Measurements from ENCODE around the gene AQP1. TPM values are rescaled to one million over a fixed set of nuclear protein-coding genes. Genes with fewer than 3 reads are reported as not detected.

Gene AQP1
- total and polyA plus RNA-seq, 2 donors (not counting 1 experiment from before 2014, with no cell fraction given) = not detected

DNA sequence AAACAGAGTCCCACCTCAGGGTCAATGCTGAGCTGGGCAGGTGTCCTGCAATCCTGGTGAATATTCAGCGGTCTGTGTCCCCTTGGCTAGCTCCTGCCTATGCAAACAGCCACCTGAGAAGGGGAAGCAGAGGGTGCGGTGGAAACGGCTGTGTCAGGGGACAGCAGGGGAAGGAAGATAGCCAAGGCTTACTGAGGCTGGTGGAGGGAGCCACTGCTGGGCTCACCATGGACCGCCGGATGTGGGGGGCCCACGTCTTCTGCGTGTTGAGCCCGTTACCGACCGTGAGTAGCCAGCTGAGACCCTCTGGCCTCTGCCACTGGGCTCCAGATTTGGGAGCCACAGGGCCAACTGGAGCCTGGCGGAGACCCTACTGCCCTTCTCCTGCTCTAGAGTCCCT lies 52.2 kb downstream of the AQP1 start, which contains the start of gene GHRHR:
Gene GHRHR, plus strand, starts transcription at position 112 of the 400 bp plus-strand sequence. Its CDS starts 116 bp downstream, at position 228.
- Histone ChIP-seq H3K9ac (ENCODE audit: low read length) (no peak within 1 kb of the TSS), H2AFZ (ENCODE audit: insufficient read depth, low read depth, low read length, poor library complexity, severe bottlenecking) (no peak within 1 kb of the TSS), H3K4me2 (replicated peaks; ENCODE audit: low read depth, low read length, poor library complexity, severe bottlenecking) (no peak within 1 kb of the TSS), H3K36me3 (replicated peaks in 1 of 2; ENCODE audit: control extremely low read depth in 1 of 2, control insufficient read depth in 1 of 2, extremely low read depth in 1 of 2, insufficient read depth in 2 of 2, low read length in 1 of 2) (no peaks in the 10 kb centered on the region), H3K27ac (ENCODE audit: low read length in 2 of 2) (no peak within 1 kb of the TSS), H3K79me2 (ENCODE audit: control insufficient read depth, insufficient read depth, low read length) (no peaks in the 10 kb centered on the region), H3K4me3 (ENCODE audit: control extremely low read depth in 1 of 5, extremely low read depth in 1 of 5, insufficient read depth in 1 of 5, low read depth in 2 of 5, low read length in 4 of 5) (no peak within 1 kb of the TSS), H3K27me3 (replicated peaks in 1 of 4; ENCODE audit: control extremely low read depth in 1 of 4, control insufficient read depth in 3 of 4, insufficient read depth in 4 of 4, low read length in 3 of 4) (no peaks in the 10 kb centered on the region), H4K20me1 (ENCODE audit: control insufficient read depth, insufficient read depth, low read length, poor library complexity, severe bottlenecking) (no peaks in the 10 kb centered on the region), H3K9me3 (ENCODE audit: control extremely low read depth in 1 of 3, control insufficient read depth in 2 of 3, insufficient read depth in 1 of 3, low read length in 2 of 3) (peaks cover 0 to under 1% (median 0%) of the 10 kb centered on the region in 3 donors), H3K4me1 (ENCODE audit: control insufficient read depth in 2 of 2, insufficient read depth in 2 of 2, low read length in 2 of 2) (peaks cover 2 to 4% of the 10 kb centered on the region in 2 donors)
- Mint-ChIP-seq H3K27me3 (peaks cover 13% of the 10 kb centered on the region), H3K4me3 (no peak within 1 kb of the TSS), H3K4me1 (peaks cover 8% of the 10 kb centered on the region), H3K27ac (no peak within 1 kb of the TSS), H3K9me3 (ENCODE audit: insufficient read depth) (no peaks in the 10 kb centered on the region)
- WGBS (ENCODE audit: insufficient coverage) = 75% methylated on average over 11 of the region's 11 CpGs
- no peak for TF ChIP-seq EZH2 (IDR thresholded peaks at IDR 0.05; ENCODE audit: borderline replicate concordance, insufficient read depth, low read depth, low read length, poor library complexity, severe bottlenecking)
- TF ChIP-seq, protein P1, sequence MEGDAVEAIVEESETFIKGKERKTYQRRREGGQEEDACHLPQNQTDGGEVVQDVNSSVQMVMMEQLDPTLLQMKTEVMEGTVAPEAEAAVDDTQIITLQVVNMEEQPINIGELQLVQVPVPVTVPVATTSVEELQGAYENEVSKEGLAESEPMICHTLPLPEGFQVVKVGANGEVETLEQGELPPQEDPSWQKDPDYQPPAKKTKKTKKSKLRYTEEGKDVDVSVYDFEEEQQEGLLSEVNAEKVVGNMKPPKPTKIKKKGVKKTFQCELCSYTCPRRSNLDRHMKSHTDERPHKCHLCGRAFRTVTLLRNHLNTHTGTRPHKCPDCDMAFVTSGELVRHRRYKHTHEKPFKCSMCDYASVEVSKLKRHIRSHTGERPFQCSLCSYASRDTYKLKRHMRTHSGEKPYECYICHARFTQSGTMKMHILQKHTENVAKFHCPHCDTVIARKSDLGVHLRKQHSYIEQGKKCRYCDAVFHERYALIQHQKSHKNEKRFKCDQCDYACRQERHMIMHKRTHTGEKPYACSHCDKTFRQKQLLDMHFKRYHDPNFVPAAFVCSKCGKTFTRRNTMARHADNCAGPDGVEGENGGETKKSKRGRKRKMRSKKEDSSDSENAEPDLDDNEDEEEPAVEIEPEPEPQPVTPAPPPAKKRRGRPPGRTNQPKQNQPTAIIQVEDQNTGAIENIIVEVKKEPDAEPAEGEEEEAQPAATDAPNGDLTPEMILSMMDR (IDR thresholded peaks at IDR 0.05) = no peak
- CTCF ChIA-PET = no interaction called here
- ATAC-seq (ENCODE audit: low read depth) (no peak), DNase-seq (no peak)
- intact Hi-C loops (cut with micrococcal nuclease) = no loop called here
- POLR2A ChIA-PET = no interaction called here

DNA sequence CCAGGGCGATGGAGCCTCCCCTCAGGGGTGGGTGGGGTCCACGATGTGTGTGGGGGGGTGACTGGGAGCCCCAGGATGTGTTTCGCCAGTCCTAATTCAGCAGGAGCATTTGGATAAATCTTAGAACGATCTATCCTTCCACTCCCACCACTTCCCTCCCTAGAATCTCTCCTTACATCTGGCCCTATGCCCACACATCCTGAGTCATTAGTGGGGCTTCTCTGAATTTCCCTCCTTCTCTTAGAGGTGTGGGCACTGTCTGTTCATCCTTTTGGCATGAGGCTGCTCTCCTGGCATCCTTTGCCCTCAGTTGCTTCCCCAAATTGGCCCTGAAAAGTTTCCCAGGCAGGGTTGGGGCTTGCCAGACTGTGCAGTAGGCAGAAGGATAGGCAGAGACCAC lies 53.7 kb downstream of the AQP1 start:
- Histone ChIP-seq H3K4me2 (replicated peaks; ENCODE audit: low read depth, low read length, poor library complexity, severe bottlenecking) (no peak overlapping the region), H3K4me3 (ENCODE audit: control extremely low read depth in 1 of 5, extremely low read depth in 1 of 5, insufficient read depth in 1 of 5, low read depth in 2 of 5, low read length in 4 of 5) (no peak overlapping the region), H3K9ac (ENCODE audit: low read length) (no peak overlapping the region), H3K27ac (ENCODE audit: low read length in 2 of 2) (no peak overlapping the region), H4K20me1 (ENCODE audit: control insufficient read depth, insufficient read depth, low read length, poor library complexity, severe bottlenecking) (no peaks in the 10 kb centered on the region), H2AFZ (ENCODE audit: insufficient read depth, low read depth, low read length, poor library complexity, severe bottlenecking) (no peak overlapping the region), H3K27me3 (replicated peaks in 1 of 4; ENCODE audit: control extremely low read depth in 1 of 4, control insufficient read depth in 3 of 4, insufficient read depth in 4 of 4, low read length in 3 of 4) (no peaks in the 10 kb centered on the region), H3K79me2 (ENCODE audit: control insufficient read depth, insufficient read depth, low read length) (no peaks in the 10 kb centered on the region), H3K4me1 (ENCODE audit: control insufficient read depth in 2 of 2, insufficient read depth in 2 of 2, low read length in 2 of 2) (peaks cover 4 to 14% of the 10 kb centered on the region in 2 donors), H3K36me3 (replicated peaks in 1 of 2; ENCODE audit: control extremely low read depth in 1 of 2, control insufficient read depth in 1 of 2, extremely low read depth in 1 of 2, insufficient read depth in 2 of 2, low read length in 1 of 2) (no peaks in the 10 kb centered on the region), H3K9me3 (ENCODE audit: control extremely low read depth in 1 of 3, control insufficient read depth in 2 of 3, insufficient read depth in 1 of 3, low read length in 2 of 3) (peaks cover 0 to 2% (median 0%) of the 10 kb centered on the region in 3 donors)
- DNase-seq (no peak), ATAC-seq (ENCODE audit: low read depth) (no peak)
- ChIA-PET POLR2A (no interaction called here), CTCF (no interaction called here)
- Mint-ChIP-seq H3K27ac (no peak overlapping the region), H3K4me1 (peaks cover 17% of the 10 kb centered on the region), H3K9me3 (ENCODE audit: insufficient read depth) (no peaks in the 10 kb centered on the region), H3K27me3 (peaks cover 13% of the 10 kb centered on the region), H3K4me3 (no peak overlapping the region)
- TF ChIP-seq EZH2 (IDR thresholded peaks at IDR 0.05; ENCODE audit: borderline replicate concordance, insufficient read depth, low read depth, low read length, poor library complexity, severe bottlenecking) = no peak
- TF ChIP-seq, protein P1 (IDR thresholded peaks at IDR 0.05) = no peak
- intact Hi-C loops (cut with micrococcal nuclease) = no loop called here
- WGBS (ENCODE audit: insufficient coverage) = no CpG with 5 or more reads among the region's 4 CpGs
